ACC112 (cell line): ENCODE results near the gene INO80C.
A peak's percentile ranks its signal among the peaks of the same experiment; 100 is the strongest.

Experiments used
- H2AFZ ChIP-seq: fragments of 200-600 bp; sonication (generic); one replicate; pipeline ENCODE4 v1.6.0; 2017; ENCODE audit warnings: antibody characterized with exemption, low read length; ENCODE audit not compliant: unreplicated experiment
- H3K27ac ChIP-seq: fragments of 200-600 bp; sonication (generic); 2 replicates; pipeline ENCODE4 v1.5.1; 2014; ENCODE audit warnings: low read depth, mild to moderate bottlenecking, antibody characterized with exemption, low read length, moderate library complexity
- H3K27me3 ChIP-seq: fragments of 200-600 bp; sonication (generic); 2 replicates; pipeline ENCODE4 v1.6.1; 2014; ENCODE audit warnings: mild to moderate bottlenecking, antibody characterized with exemption, low read length, moderate library complexity, mixed read lengths; ENCODE audit not compliant: insufficient read depth
- H3K36me3 ChIP-seq: fragments of 200-600 bp; sonication (generic); 2 replicates; pipeline ENCODE4 v1.6.1; 2016; ENCODE audit warnings: mild to moderate bottlenecking, antibody characterized with exemption, low read length, moderate library complexity, mixed read lengths; ENCODE audit not compliant: insufficient read depth
- H3K4me1 ChIP-seq: fragments of 200-600 bp; sonication (generic); one replicate; pipeline ENCODE4 v1.6.1; 2016; ENCODE audit warnings: low read length, mixed read lengths; ENCODE audit not compliant: insufficient read depth, unreplicated experiment, control insufficient read depth
- H3K4me3 ChIP-seq: fragments of 200-600 bp; sonication (generic); 2 replicates; pipeline ENCODE4 v1.5.1; 2014; ENCODE audit warnings: mild to moderate bottlenecking, low read depth, low read length
- H3K79me2 ChIP-seq: fragments of 200-600 bp; sonication (generic); one replicate; pipeline ENCODE4 v1.6.0; 2016; ENCODE audit warnings: low read length; ENCODE audit not compliant: control insufficient read depth, unreplicated experiment, insufficient read depth

The INO80C gene

DNA sequence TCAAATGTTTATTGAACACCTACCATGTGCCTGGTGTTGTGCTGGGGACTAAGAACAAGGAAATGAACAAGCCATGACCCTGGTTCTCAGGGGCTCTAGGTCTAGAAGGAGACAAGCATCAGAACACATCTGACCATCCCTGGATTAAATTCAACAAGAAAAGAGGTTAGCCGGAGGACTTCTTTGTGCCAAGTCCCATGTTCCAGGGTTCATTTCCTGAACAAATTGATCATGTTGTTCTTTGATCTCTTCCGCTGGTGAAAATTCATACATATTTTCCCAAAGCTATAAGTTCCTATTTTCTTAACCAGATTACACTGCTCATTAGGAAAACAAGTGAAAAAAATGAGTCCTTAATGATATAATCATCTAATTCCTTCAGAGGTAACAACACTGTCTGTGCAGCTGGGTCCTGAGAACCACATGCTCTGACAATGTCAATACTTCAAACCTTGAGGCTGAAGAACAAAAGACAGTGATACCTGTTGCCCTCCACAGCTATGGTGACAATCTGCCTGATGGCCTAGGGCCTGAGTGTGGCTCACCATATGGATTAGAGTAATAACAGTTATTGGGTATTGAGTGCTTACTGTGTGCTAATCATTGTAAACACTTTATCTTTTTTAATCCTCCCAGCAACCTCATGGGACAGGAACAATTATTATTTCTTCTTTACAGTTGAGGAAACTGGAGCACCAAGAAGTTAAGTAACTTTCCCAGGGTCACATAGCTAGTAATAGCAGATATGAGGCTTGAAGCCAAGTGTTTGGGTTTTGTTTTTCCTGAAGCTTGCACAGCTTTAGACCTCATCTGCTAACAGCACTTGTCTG lies 24.6 kb upstream of the INO80C start:
- Histone ChIP-seq H3K4me1 (peaks cover 9% of the 10 kb centered on the region), H2AFZ (no peak overlapping the region), H3K27me3 (no peaks in the 10 kb centered on the region), H3K79me2 (no peaks in the 10 kb centered on the region), H3K4me3 (no peak overlapping the region), H3K27ac (no peak overlapping the region), H3K36me3 (no peaks in the 10 kb centered on the region)

DNA sequence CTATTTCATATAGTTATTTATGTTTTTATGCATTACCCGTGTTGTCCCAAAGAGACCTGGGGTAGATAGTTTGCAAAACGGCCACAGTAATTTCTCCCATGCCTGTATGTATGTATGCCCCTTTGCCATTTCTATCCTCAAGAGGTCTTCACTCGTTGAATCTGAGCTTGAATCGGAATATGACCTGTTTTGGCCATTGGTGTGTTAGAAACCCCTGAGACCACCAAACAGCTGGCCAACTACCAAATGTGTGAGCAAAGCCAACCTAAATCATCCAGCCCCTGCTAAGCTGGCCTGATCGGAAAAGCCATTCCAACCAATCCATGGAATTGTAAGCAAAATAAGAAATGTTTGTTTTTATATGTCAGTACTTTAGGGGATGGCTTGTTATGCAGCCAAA lies 23.4 kb upstream of the INO80C start:
- H3K79me2 ChIP-seq: no peaks in the 10 kb centered on the region
- no peak overlapping the region for H2AFZ ChIP-seq
- H3K27ac ChIP-seq: no peak overlapping the region
- no peaks in the 10 kb centered on the region for H3K36me3 ChIP-seq
- H3K4me3 ChIP-seq: no peak overlapping the region
- no peaks in the 10 kb centered on the region for H3K27me3 ChIP-seq
- H3K4me1 ChIP-seq: peaks cover under 1% of the 10 kb centered on the region

DNA sequence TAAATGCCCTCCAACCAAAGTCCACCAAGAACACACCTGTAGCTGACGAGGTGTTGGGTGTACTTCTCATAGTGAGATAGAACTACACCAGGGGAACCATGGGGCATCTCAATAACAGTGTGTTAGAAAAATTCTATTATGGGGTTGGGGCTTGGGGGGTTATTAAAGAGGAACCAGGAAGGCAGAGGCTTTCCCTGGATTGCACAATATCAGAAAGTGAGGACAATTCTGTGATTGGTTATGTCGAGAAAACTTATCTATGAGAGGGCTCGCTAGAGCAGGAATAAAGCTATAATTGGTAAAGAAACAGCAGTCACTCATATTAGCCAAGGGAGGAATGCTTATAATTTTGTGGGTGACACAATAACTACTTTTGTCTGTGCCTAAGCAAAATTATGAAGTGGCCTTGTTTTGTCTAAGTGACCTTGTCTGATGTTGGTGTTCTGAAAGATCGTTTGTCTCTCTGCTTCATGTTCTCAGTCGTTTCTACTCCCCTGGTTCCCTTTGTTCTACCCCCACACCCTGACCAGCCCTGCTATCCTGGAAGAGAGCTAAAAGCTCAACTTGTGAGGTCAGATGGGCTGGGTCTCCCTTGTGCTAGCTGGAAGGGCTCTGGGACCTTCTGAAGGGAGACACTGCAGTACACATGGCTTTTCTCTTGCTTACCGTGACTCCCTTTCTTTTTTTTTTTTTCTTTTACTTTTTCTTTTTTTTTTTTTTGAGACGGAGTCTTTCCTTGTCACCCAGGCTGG lies 21.6 kb upstream of the INO80C start:
- Histone ChIP-seq H3K36me3 (no peaks in the 10 kb centered on the region), H3K27me3 (no peaks in the 10 kb centered on the region), H3K79me2 (no peaks in the 10 kb centered on the region), H3K4me1 (peaks cover 5% of the 10 kb centered on the region), H3K27ac (no peak overlapping the region), H2AFZ (no peak overlapping the region), H3K4me3 (no peak overlapping the region)

DNA sequence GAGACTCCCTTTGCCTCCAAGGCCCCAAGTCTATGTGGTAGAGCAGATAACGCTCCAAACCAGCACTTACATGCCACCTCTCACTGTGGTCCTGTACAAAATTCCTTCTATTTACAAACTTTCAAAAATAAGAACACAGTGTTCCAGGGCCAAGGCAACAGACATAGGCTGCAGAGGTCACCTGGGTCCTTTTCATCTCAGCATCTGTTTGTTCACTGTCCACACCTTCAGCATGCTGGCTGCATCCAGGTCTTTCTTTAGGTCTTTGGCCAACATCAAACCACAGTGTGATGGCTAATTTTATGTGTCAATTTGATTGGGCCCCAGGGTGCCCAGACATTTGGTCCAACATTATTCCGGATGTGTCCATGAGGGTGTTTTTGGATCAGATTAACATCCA lies 20.0 kb upstream of the INO80C start:
- H3K4me1 ChIP-seq: peaks cover 12% of the 10 kb centered on the region
- H3K27ac ChIP-seq: no peak overlapping the region
- H3K79me2 ChIP-seq: no peaks in the 10 kb centered on the region
- no peaks in the 10 kb centered on the region for H3K36me3 ChIP-seq
- no peaks in the 10 kb centered on the region for H3K27me3 ChIP-seq
- no peak overlapping the region for H2AFZ ChIP-seq
- H3K4me3 ChIP-seq: no peak overlapping the region

DNA sequence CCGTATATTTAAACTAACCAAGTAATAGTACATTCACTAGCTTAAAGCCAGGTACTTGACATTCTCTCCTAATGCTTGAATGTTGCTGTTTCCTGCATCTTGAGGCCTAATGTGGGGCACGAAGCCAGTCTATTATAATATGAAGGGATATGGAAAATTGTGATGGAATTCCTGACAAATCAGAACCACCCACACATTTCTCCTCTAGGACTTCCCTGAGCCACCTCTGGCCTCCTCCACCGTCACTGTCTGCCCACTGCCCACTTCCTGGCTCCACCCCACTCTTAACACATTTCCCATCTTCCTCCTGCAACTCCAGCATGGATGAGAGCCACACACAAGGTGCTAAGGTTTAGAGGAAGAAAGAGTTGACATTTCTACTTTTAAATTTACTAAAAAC lies 19.0 kb upstream of the INO80C start:
- H2AFZ ChIP-seq: no peak overlapping the region
- no peaks in the 10 kb centered on the region for H3K36me3 ChIP-seq
- peaks cover 12% of the 10 kb centered on the region for H3K4me1 ChIP-seq
- no peaks in the 10 kb centered on the region for H3K27me3 ChIP-seq
- no peaks in the 10 kb centered on the region for H3K79me2 ChIP-seq
- H3K27ac ChIP-seq: no peak overlapping the region
- H3K4me3 ChIP-seq: no peak overlapping the region

DNA sequence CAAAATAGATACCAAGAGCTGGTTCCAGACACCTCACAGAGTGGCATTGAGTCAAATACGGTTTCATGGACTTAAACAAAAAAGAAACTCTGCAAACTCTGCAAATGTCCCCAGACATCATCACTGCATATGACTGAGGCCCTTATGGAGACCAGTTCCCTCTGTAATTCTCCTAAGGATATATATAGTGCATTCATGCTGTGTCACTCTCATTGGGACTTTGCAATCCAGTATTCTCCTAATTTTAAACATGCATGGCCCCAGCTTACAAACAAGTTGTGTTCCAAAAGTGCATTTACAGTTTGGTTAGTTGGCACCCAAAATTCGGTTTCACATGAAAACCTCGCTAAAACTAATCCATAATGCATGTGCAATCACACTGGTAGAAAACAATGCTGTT lies 18.6 kb upstream of the INO80C start:
- Histone ChIP-seq H3K27ac (no peak overlapping the region), H3K79me2 (no peaks in the 10 kb centered on the region), H3K4me3 (no peak overlapping the region), H3K27me3 (no peaks in the 10 kb centered on the region), H3K4me1 (peaks cover 12% of the 10 kb centered on the region), H2AFZ (no peak overlapping the region), H3K36me3 (no peaks in the 10 kb centered on the region)

DNA sequence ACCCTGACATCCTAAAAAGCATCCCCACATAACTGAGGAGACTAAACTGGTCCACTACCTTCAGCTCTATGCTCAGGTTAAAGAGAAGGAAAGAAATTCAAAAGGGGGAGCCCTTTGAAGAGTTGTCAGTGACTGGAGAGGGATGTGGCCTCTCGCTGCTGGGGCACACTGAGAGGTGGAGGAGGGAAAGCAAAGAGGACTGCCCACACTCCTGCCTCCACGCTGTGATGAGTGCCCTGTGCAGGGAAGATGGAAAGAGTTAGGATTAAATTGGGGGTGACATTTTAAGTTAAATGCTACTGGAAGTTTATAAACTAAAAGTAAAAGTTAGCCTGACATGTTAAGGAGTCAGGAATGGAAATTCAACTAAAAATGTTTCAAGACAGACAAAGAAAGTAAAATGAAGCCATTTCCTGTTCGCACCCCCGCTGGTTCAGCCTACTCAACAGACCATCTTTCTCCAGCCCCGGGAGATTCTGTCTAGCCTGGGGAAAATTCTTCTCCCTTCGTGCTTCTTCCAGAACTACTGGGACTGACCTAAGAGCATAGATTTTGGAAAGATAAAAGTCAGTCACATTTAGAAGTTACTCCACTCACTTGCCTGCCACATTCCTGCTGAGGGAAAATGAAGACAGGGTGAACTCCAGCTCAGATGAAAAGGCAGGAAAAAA lies 17.8 kb upstream of the INO80C start:
- H3K27ac ChIP-seq: no peak overlapping the region
- H3K79me2 ChIP-seq: no peaks in the 10 kb centered on the region
- peaks cover 12% of the 10 kb centered on the region for H3K4me1 ChIP-seq
- no peaks in the 10 kb centered on the region for H3K36me3 ChIP-seq
- no peaks in the 10 kb centered on the region for H3K27me3 ChIP-seq
- no peak overlapping the region for H3K4me3 ChIP-seq
- peak overlapping the region; percentile 73 for H2AFZ ChIP-seq

DNA sequence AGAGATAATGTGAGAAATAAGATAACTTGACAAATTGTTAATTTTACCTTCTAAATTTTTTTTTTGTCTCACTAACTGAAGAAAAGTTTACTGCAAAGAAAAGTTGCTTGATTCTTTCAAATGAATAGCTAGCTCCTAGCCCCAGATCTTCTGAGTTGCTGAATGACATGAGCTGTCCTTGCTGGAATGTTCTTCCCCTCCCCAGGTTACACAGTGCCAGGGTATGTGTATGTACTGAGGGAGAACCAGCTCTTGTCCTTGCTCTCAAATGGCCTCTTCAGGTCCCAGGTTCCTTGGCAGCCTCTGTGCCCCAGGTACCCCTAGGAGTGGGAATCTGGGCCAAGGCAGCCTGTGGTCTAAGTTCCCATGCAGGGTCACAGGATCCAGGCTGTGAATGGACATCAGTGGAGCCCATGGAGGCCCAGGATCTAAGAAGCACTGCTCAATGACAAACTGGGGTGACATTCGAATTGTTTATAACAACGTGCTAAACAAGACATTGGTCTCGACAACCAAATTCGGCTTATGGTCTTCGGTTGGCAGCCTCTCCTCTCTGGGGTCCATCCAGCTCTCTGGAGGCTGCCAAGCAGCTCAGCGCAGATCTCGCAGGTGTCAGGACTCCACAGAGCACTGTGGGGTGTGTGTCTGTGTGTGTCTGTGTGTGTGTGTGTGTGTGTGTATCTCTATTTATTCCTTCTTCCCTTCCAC lies 17.1 kb upstream of the INO80C start:
- Histone ChIP-seq H3K79me2 (no peaks in the 10 kb centered on the region), H2AFZ (no peak overlapping the region), H3K27ac (no peak overlapping the region)

DNA sequence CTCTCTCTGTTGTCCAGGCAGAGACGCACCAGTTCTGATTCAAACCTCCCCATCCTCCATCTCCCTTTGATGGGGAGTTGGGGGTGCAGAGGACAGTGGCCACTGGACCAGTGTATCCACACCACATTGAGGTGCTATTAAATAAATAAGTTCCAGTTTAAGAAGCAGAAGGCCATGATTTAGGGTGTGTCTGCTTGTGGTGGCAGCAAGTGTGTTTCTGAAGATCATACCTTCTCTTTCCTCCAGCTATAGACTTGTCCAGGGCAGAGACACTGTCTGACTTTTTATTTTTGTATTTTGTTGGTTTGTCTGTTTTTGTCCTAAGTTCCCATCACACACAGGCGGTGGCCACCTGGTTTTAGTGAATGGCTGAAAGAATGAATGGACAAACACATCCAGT lies 16.5 kb upstream of the INO80C start:
- Histone ChIP-seq H2AFZ (no peak overlapping the region), H3K4me1 (peaks cover 12% of the 10 kb centered on the region), H3K36me3 (no peaks in the 10 kb centered on the region), H3K27me3 (no peaks in the 10 kb centered on the region), H3K4me3 (no peak overlapping the region), H3K27ac (no peak overlapping the region), H3K79me2 (no peaks in the 10 kb centered on the region)

More for the DNA sequence above, 17.1 kb upstream of the INO80C start:
- Histone ChIP-seq H3K4me3 (no peak overlapping the region), H3K27me3 (no peaks in the 10 kb centered on the region), H3K36me3 (no peaks in the 10 kb centered on the region), H3K4me1 (peaks cover 12% of the 10 kb centered on the region)

DNA sequence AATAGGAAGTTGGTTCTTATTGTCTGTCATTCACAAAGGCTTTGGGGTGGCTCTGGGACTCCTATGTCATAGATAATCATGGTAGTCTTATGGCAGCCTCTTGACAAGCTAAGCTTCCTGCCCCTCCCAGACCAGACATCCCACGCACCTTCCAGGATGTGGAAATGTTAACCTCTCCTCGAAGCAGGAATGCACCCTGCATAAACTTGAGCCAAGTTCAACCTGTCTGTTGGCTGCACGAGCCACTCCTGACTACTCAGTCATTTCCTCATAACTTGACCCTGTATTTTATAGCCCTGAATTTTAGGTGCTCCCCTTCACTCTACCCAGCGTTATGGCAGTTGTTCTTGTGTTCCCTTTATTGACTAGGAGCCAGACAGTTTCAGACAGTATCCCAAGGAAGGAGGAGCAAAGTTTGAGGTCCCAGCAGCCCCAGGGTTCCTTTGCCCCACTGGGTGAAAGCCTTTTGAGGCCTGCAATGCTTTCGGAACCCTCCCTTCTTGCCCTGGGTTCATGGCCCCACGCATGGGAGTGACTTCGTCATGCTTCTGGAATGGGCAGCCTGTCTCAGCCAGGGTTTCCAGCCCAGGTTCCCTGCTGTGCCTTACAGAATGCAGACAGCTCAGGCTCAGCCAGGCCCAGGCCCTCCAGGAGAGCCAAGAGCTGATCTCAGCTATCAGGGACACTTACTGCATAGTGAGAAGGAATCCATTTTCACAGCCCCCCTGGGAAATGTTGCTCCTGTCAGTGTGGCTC lies 15.6 kb upstream of the INO80C start:
- Histone ChIP-seq H2AFZ (no peak overlapping the region), H3K27ac (peak overlapping the region; percentile 38), H3K4me3 (no peak overlapping the region)

More for the DNA sequence above, 15.6 kb upstream of the INO80C start:
- no peaks in the 10 kb centered on the region for H3K79me2 ChIP-seq
- H3K27me3 ChIP-seq: no peaks in the 10 kb centered on the region
- peaks cover 12% of the 10 kb centered on the region for H3K4me1 ChIP-seq
- H3K36me3 ChIP-seq: no peaks in the 10 kb centered on the region
